HUES48 (cell line): ENCODE data around the gene EMD.
"Not testable (repeated sequence)": the region's sequence is repeated elsewhere in the genome, so short reads cannot be mapped to it uniquely, and the experiment has no call there.

Source experiments
- H3K27ac ChIP-seq: one replicate; pipeline ENCODE4 v1.7.0; 2013; ENCODE audit warnings: low read depth, low read length, inconsistent platforms
- H3K27me3 ChIP-seq: 2 replicates; pipeline ENCODE4 v1.6.1; 2013; ENCODE audit warnings: mild to moderate bottlenecking, low read length; ENCODE audit not compliant: control insufficient read depth, insufficient read depth
- H3K36me3 ChIP-seq: 2 replicates; pipeline ENCODE4 v1.6.1; 2013; ENCODE audit warnings: low read length; ENCODE audit not compliant: control insufficient read depth, insufficient read depth
- H3K4me1 ChIP-seq: 2 replicates; pipeline ENCODE4 v1.6.1; 2013; ENCODE audit warnings: mild to moderate bottlenecking, low read length; ENCODE audit not compliant: control insufficient read depth, insufficient read depth
- H3K4me3 ChIP-seq: 2 replicates; pipeline ENCODE4 v1.5.1; 2013; ENCODE audit warnings: mild to moderate bottlenecking, low read depth, low read length
- H3K9ac ChIP-seq: 2 replicates; pipeline ENCODE4 v1.6.1; 2013; ENCODE audit warnings: mild to moderate bottlenecking, low read depth, low read length, moderate library complexity
- H3K9me3 ChIP-seq: 2 replicates; pipeline ENCODE4 v1.6.1; 2013; ENCODE audit warnings: low read length; ENCODE audit not compliant: control insufficient read depth, insufficient read depth

The EMD gene

GRCh38 chrX:154382483-154383069, 3.5 kb downstream of the EMD start:
- no peak overlapping the region for H3K4me3 ChIP-seq
- no peaks in the 10 kb centered on the region for H3K27me3 ChIP-seq
- H3K27ac ChIP-seq, result no peak overlapping the region
- H3K9ac ChIP-seq, result no peak overlapping the region
- H3K36me3 ChIP-seq, result peaks cover 10% of the 10 kb centered on the region; the same call in 1 of the 2 replicates
- peaks cover 17% of the 10 kb centered on the region; the same call in 1 of the 2 replicates for H3K9me3 ChIP-seq
- H3K4me1 ChIP-seq, result peaks cover 11% of the 10 kb centered on the region

GRCh38 chrX:154383359-154384283, 4.5 kb downstream of the EMD start:
- H3K4me3 ChIP-seq, result no peak overlapping the region
- peaks cover 17% of the 10 kb centered on the region; the same call in 1 of the 2 replicates for H3K9me3 ChIP-seq
- H3K27ac ChIP-seq, result no peak overlapping the region
- peaks cover 10% of the 10 kb centered on the region; the same call in 1 of the 2 replicates for H3K36me3 ChIP-seq
- H3K4me1 ChIP-seq, result peaks cover 11% of the 10 kb centered on the region
- no peaks in the 10 kb centered on the region for H3K27me3 ChIP-seq
- no peak overlapping the region for H3K9ac ChIP-seq

DNA sequence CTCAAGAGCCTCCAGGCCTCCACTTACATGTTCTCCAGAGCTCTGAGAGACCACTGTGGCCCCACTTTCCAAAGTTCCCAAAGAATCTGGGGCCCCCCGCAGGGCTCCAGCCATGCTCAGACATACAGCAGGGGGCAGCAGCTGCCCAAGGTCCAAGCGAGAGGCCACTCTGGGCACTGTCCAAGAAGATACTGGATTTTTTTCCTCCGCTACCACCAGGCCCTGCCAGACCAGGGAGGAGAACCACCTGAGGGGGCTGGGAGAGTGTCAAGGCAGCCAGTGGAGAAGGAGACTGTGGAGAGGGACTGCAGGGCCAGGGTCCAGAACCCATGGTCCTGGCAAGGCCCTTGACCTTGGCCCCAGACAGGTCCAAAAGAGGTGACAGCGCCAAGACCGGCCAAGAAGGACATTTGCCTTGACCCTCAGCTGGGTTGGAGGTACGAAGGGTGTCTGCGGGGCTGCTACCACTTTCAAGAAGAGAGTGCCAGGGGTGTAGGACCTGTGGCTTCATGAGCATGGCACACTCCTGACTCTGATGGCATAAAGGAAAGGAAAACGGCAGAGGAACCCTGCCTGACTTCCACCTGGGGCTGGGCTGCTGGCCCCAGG, 5.3 kb downstream of the EMD start:
- Histone ChIP-seq H3K9ac (no peak overlapping the region), H3K9me3 (peaks cover 17% of the 10 kb centered on the region; the same call in 1 of the 2 replicates), H3K27ac (no peak overlapping the region), H3K4me1 (peaks cover 11% of the 10 kb centered on the region), H3K36me3 (peaks cover 10% of the 10 kb centered on the region; the same call in 1 of the 2 replicates), H3K4me3 (no peak overlapping the region), H3K27me3 (no peaks in the 10 kb centered on the region)

GRCh38 chrX:154388094-154388493, 9.0 kb downstream of the EMD start:
- not testable (repeated sequence) for H3K27me3 ChIP-seq, H3K9me3 ChIP-seq, H3K4me1 ChIP-seq, H3K36me3 ChIP-seq, H3K4me3 ChIP-seq, H3K27ac ChIP-seq, H3K9ac ChIP-seq

- not testable (repeated sequence) for H3K36me3 ChIP-seq, H3K9me3 ChIP-seq, H3K27ac ChIP-seq, H3K9ac ChIP-seq, H3K4me3 ChIP-seq, H3K27me3 ChIP-seq, H3K4me1 ChIP-seq
Observed at GRCh38 chrX:154388649-154389048, 9.6 kb downstream of the EMD start.

DNA sequence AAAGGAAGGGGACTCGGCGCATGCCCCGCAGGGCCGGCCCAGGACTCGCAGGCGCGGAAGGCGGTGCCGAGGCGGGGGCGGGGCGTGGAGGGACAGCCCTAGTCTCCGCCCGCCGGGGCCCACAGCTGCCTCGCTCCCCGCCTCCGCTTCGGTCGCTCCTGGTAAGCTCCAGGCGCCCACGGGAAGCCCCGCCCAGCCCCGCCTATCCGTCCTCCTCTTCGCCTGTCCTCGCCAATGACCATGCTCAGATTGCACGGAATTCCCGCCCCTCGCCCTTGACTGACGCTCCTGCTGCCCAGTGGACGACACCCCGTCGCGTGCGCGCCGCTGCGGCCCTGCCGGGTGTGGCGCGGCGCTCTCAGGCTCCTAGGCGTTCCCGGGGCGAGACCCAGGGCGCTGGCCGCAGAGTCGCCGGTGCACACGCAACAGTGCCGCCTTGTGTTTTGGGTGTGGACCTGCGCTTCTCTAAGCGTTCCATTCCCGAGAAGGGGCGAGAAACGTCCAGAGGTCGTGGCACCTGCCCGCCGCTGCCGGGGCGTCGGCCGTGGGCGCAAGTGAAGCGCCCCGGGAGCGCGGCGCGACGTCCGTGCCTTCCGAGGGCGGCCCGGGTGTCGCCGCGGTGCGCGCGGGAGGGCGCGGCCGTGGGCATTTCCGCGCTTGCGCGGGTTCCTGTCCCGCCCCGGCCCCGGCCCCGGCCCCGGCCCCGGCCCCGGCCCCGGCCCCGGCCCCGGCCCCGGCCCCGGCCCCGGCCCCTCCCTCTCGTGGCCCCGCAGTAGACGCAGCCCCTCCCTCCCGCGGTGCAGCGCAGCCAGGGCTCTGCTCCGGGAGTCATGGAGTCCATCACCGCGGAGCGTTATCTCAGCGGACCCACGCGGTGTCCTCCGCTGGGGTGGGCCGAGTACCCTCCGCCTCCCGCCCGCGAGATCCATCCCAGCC, 11.0 kb downstream of the EMD start:
- H3K36me3 ChIP-seq, H3K27ac ChIP-seq, H3K27me3 ChIP-seq, H3K9ac ChIP-seq, H3K4me3 ChIP-seq, H3K4me1 ChIP-seq, H3K9me3 ChIP-seq: not testable (repeated sequence)

DNA sequence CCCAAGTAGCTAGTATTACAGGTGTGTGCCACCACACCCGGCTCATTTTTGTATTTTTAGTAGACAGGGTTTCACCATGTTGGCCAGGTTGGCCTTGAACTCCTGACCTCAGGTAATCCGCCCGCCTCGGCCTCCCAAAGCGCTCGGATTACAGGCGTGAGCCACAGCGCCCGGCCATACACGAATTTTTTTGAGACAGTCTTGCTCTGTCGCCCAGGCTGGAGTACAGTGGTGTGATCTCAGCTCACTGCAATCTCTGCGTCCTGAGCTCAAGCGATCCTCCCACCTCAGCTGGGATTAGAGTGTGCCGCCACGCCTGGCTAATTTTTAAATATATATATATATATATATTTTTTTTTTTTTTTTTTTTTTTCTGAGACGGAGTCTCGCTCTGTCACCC, 17.3 kb downstream of the EMD start:
- H3K4me3 ChIP-seq, H3K27ac ChIP-seq, H3K4me1 ChIP-seq, H3K27me3 ChIP-seq, H3K9ac ChIP-seq: not testable (repeated sequence)
- peaks cover 20% of the 10 kb centered on the region for H3K36me3 ChIP-seq
- peaks cover 12% of the 10 kb centered on the region; the same call in 1 of the 2 replicates for H3K9me3 ChIP-seq

DNA sequence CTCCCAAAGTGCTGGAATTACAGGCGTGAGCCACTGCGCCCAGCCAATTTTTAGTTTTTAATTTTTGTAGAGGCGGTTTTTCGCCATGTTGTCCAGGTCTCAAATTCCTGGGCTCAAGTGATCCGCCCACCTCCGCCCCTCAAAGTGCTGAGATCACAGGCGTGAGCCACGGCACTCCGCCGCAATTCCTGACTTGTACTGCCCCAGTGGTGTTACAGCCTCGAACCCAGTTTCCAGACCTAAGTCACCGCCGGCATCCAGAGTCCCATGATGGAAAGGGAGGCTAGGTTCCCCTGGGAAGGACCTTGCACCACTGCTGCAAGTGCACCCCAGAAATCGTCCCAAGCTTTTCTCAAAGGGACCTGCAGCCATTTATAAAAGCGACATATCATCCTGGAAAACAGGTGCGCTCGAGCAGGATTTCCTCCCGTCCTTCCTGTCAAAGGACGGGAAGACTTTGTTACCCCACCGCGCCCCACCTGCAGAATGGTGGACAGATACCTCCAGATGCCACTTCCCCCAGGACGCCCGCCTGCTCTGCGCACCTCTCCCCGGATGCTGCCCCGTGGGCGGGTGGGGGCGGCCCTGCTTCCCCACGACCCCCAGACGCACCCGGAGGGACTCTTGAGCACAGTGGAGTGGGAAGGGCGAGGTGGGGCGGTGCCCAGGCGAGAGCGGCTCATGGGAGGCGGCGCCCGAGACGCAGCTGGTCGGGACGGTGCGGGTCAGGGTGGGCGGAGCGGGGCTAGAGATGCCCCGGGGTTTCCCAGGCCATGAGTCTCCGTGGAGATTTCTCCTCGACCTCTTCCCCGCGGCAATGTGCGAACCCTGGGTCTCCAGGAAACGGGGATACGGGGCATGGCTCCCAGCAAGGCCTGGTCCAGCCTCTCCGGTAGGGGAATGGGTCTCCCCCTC, 18.1 kb downstream of the EMD start:
- H3K27ac ChIP-seq, result peak overlapping the region; percentile 96
- H3K27me3 ChIP-seq, result no peaks in the 10 kb centered on the region
- H3K4me1 ChIP-seq, result no peaks in the 10 kb centered on the region
- peak overlapping the region; percentile 79 for H3K4me3 ChIP-seq
- peak overlapping the region; percentile 94 for H3K9ac ChIP-seq
- H3K9me3 ChIP-seq, result peaks cover 12% of the 10 kb centered on the region; the same call in 1 of the 2 replicates
- peaks cover 20% of the 10 kb centered on the region for H3K36me3 ChIP-seq

- H3K4me3 ChIP-seq, result peak within 1 kb of the TSS; percentile 79
- peaks cover 13% of the 10 kb centered on the region for H3K9me3 ChIP-seq
- H3K27ac ChIP-seq, result peak within 1 kb of the TSS; percentile 96
- H3K27me3 ChIP-seq, result no peaks in the 10 kb centered on the region
- peaks cover 20% of the 10 kb centered on the region for H3K36me3 ChIP-seq
- no peaks in the 10 kb centered on the region for H3K4me1 ChIP-seq
- peak within 1 kb of the TSS; percentile 96 for H3K9ac ChIP-seq
Observed at GRCh38 chrX:154397888-154398667, 19.0 kb downstream of the EMD start, which contains the start of gene RPL10. RPL10 (plus strand) TSS chrX:154398377; CDS start chrX:154398520, 143 bp downstream.
